Fibroblast of lung (primary cell): ENCODE data around the gene SSH2. TPM values are rescaled to one million over a fixed set of nuclear protein-coding genes. Genes with fewer than 3 reads are reported as not detected.

Source experiments
- DNase-seq, 2 donors: peaks; one replicate each; pipeline versions ENCODE4 v3.0.0 to v3.0.0-alpha.2; 2010; ENCODE audit warnings: low read depth in 2 of 2
- H2AFZ ChIP-seq: 2 replicates; pipeline ENCODE4 v1.5.1; 2012; ENCODE audit warnings: low read length, control low read depth, inconsistent platforms
- H3K27ac ChIP-seq: 2 replicates; pipeline ENCODE4 v1.5.1; 2011; ENCODE audit warnings: low read length, control low read depth; ENCODE audit not compliant: insufficient read depth
- H3K27me3 ChIP-seq: 2 replicates; pipeline ENCODE4 v1.5.1; 2011; ENCODE audit warnings: mild to moderate bottlenecking, low read length; ENCODE audit not compliant: control insufficient read depth, insufficient read depth
- H3K36me3 ChIP-seq: 2 replicates; pipeline ENCODE4 v1.5.1; 2011; ENCODE audit warnings: low read length; ENCODE audit not compliant: control insufficient read depth, insufficient read depth
- H3K4me1 ChIP-seq: 2 replicates; pipeline ENCODE4 v1.5.1; 2011; ENCODE audit warnings: low read length; ENCODE audit not compliant: control insufficient read depth, insufficient read depth; ENCODE audit errors: extremely low read depth
- H3K4me2 ChIP-seq: 2 replicates; pipeline ENCODE4 v1.5.1; 2011; ENCODE audit warnings: low read length, control low read depth; ENCODE audit not compliant: insufficient read depth; ENCODE audit errors: extremely low read depth
- H3K4me3 ChIP-seq, 4 experiments: fragments of 200-600 bp in 1 of 4; sonication (generic) in 1 of 4; replicated peaks in 1 of 4; 2 replicates each; pipeline ENCODE4 v1.5.1; 2011 to 2016; ENCODE audit warnings: low read length in 4 of 4, low read depth in 3 of 4, mild to moderate bottlenecking in 3 of 4, control low read depth in 2 of 4, inconsistent platforms in 1 of 4, mixed read lengths in 1 of 4; ENCODE audit not compliant: insufficient read depth in 1 of 4; ENCODE audit errors: control extremely low read depth in 1 of 4
- H3K79me2 ChIP-seq: 2 replicates; pipeline ENCODE4 v1.5.1; 2012; ENCODE audit warnings: mild to moderate bottlenecking, low read length, inconsistent platforms; ENCODE audit not compliant: control insufficient read depth, insufficient read depth
- H3K9ac ChIP-seq: 2 replicates; pipeline ENCODE4 v1.5.1; 2011; ENCODE audit warnings: mild to moderate bottlenecking, low read length, control low read depth; ENCODE audit not compliant: insufficient read depth
- H3K9me3 ChIP-seq: 2 replicates; pipeline ENCODE4 v1.5.1; 2012; ENCODE audit warnings: low read depth, low read length; ENCODE audit not compliant: control insufficient read depth, insufficient read depth
- H4K20me1 ChIP-seq: 2 replicates; pipeline ENCODE4 v1.5.1; 2011; ENCODE audit warnings: low read length; ENCODE audit not compliant: control insufficient read depth, insufficient read depth; ENCODE audit errors: extremely low read depth
- EZH2 ChIP-seq: IDR thresholded peaks from 2 replicates; pipeline ENCODE4 v1.5.1; 2012; ENCODE audit warnings: low read length, control low read depth, mild to moderate bottlenecking; ENCODE audit errors: missing control alignments
- polyA minus RNA-seq: library from RNA; depleted of rRNA, polyadenylated mRNA; stranded (reverse); fragments of >200 nt; gene quantifications from 2 replicates; pipeline ENCODE4 v1.2.3, GENCODE V29; 2011; ENCODE audit warnings: low replicate concordance
- polyA plus RNA-seq, 2 donors: library from polyadenylated mRNA; depleted of rRNA in 1 of 2; stranded (reverse) in 1 of 2; unstranded in 1 of 2; fragments of >200 nt; gene quantifications; 2 replicates each; pipeline ENCODE4 v1.2.1, GENCODE V29; 2011 to 2012; ENCODE audit warnings: missing spikeins in 1 of 2
- total RNA-seq: library from RNA; depleted of rRNA; stranded (reverse); fragments of >200 nt; gene quantifications from 2 replicates; pipeline ENCODE4 v1.2.1, GENCODE V29; 2014
- TF ChIP-seq, protein P1 (sequence below), 2 donors: IDR thresholded peaks in 1 of 2; conservative IDR thresholded peaks in 1 of 2; 1 replicate in 1 of 2; 2 replicates in 1 of 2; pipeline ENCODE4 v1.5.1; 2011 to 2012; ENCODE audit warnings: low read length in 2 of 2, control low read depth in 1 of 2, inconsistent platforms in 1 of 2, low read depth in 1 of 2, mild to moderate bottlenecking in 1 of 2

Gene SSH2, protein sequence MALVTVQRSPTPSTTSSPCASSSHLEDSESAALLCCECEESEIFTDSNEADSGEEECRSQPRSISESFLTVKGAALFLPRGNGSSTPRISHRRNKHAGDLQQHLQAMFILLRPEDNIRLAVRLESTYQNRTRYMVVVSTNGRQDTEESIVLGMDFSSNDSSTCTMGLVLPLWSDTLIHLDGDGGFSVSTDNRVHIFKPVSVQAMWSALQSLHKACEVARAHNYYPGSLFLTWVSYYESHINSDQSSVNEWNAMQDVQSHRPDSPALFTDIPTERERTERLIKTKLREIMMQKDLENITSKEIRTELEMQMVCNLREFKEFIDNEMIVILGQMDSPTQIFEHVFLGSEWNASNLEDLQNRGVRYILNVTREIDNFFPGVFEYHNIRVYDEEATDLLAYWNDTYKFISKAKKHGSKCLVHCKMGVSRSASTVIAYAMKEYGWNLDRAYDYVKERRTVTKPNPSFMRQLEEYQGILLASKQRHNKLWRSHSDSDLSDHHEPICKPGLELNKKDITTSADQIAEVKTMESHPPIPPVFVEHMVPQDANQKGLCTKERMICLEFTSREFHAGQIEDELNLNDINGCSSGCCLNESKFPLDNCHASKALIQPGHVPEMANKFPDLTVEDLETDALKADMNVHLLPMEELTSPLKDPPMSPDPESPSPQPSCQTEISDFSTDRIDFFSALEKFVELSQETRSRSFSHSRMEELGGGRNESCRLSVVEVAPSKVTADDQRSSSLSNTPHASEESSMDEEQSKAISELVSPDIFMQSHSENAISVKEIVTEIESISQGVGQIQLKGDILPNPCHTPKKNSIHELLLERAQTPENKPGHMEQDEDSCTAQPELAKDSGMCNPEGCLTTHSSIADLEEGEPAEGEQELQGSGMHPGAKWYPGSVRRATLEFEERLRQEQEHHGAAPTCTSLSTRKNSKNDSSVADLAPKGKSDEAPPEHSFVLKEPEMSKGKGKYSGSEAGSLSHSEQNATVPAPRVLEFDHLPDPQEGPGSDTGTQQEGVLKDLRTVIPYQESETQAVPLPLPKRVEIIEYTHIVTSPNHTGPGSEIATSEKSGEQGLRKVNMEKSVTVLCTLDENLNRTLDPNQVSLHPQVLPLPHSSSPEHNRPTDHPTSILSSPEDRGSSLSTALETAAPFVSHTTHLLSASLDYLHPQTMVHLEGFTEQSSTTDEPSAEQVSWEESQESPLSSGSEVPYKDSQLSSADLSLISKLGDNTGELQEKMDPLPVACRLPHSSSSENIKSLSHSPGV (N-terminal part only)
- total RNA-seq (18.0 and 30.2 TPM in 2 replicates), polyA plus RNA-seq (21.0 and 21.4 TPM in 2 replicates), polyA minus RNA-seq (16.3 and 33.7 TPM in 2 replicates)
- 18.5 and 22.4 TPM in 2 replicates for polyA plus RNA-seq (2012)

- DNase-seq, result peak; percentile 75 to 79
- Histone ChIP-seq H3K4me3 (peak within 1 kb of the TSS; percentile 69 to 98 (median 93)), H3K9me3 (no peaks in the 10 kb centered on the region), H3K36me3 (no peaks in the 10 kb centered on the region), H3K4me2 (peak within 1 kb of the TSS; percentile 98), H3K9ac (peak within 1 kb of the TSS; percentile 76), H3K27ac (peak within 1 kb of the TSS; percentile 84), H3K4me1 (peaks cover 6% of the 10 kb centered on the region), H2AFZ (peak within 1 kb of the TSS; percentile 95), H4K20me1 (no peaks in the 10 kb centered on the region), H3K79me2 (peaks cover 43% of the 10 kb centered on the region), H3K27me3 (no peaks in the 10 kb centered on the region)
- no peak for TF ChIP-seq EZH2
- TF ChIP-seq, protein P1, sequence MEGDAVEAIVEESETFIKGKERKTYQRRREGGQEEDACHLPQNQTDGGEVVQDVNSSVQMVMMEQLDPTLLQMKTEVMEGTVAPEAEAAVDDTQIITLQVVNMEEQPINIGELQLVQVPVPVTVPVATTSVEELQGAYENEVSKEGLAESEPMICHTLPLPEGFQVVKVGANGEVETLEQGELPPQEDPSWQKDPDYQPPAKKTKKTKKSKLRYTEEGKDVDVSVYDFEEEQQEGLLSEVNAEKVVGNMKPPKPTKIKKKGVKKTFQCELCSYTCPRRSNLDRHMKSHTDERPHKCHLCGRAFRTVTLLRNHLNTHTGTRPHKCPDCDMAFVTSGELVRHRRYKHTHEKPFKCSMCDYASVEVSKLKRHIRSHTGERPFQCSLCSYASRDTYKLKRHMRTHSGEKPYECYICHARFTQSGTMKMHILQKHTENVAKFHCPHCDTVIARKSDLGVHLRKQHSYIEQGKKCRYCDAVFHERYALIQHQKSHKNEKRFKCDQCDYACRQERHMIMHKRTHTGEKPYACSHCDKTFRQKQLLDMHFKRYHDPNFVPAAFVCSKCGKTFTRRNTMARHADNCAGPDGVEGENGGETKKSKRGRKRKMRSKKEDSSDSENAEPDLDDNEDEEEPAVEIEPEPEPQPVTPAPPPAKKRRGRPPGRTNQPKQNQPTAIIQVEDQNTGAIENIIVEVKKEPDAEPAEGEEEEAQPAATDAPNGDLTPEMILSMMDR (conservative IDR thresholded peaks at IDR 0.05 in 1 of 2, IDR thresholded peaks at IDR 0.05 in 1 of 2; ENCODE audit: low read depth in 1 of 2, low read length in 2 of 2), result no peak
Measured at GRCh38 chr17:29929533-29930408, at the start of gene SSH2. Gene SSH2, minus strand, starts transcription at chr17:29930228. Its CDS starts 228 bp downstream, at chr17:29930000.

GRCh38 chr17:29977836-29978235, 47.8 kb upstream of the SSH2 start:
- Histone ChIP-seq H3K4me3 (no peak overlapping the region), H3K27ac (no peak overlapping the region)
- TF ChIP-seq EZH2, result no peak
- TF ChIP-seq, protein P1 (conservative IDR thresholded peaks at IDR 0.05 in 1 of 2, IDR thresholded peaks at IDR 0.05 in 1 of 2; ENCODE audit: low read depth in 1 of 2, low read length in 2 of 2), result no peak

More at GRCh38 chr17:29977836-29978235, 47.8 kb upstream of the SSH2 start:
- Histone ChIP-seq H2AFZ (no peak overlapping the region), H3K4me2 (no peak overlapping the region), H3K27me3 (no peaks in the 10 kb centered on the region), H3K4me1 (no peaks in the 10 kb centered on the region), H3K79me2 (no peaks in the 10 kb centered on the region), H3K9ac (no peak overlapping the region), H3K36me3 (no peaks in the 10 kb centered on the region), H3K9me3 (no peaks in the 10 kb centered on the region), H4K20me1 (no peaks in the 10 kb centered on the region)
- peak; percentile 21 to 74 for DNase-seq
